ENCODE measurements around the gene PTGER2. TPM values are rescaled to one million over a fixed set of nuclear protein-coding genes. Genes with fewer than 3 reads are reported as not detected.

Gene PTGER2
- polyA plus RNA-seq, 1 donor (not counting 4 experiments of a cell fraction or from before 2014, with no cell fraction given): 0.28 TPM

DNA sequence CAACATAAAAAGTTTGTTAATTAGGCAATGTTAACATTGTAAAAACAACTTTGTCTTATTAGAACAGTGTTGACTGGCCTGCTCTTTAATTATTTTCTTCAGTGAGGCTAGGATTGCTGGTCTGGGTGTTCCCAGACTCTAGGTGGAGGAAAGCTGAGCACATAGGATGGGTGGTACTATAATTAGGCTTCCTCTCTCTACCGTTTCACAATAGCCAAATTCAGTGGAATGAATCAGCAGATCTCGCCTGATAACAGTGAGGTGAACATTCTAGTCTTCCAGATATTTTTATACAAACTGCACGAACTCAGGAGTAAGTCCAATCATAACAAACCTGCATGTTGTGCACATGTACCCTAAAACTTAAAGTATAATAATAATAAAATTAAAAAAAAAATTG, 34.7 kb upstream of the PTGER2 start:
- Histone ChIP-seq H2AFZ (ENCODE audit: control insufficient read depth, low read length) (no peak overlapping the region), H3K36me3 (ENCODE audit: control insufficient read depth in 2 of 2, extremely low read depth in 1 of 2, insufficient read depth in 2 of 2, low read length in 2 of 2) (no peaks in the 10 kb centered on the region), H3K79me2 (ENCODE audit: control insufficient read depth, insufficient read depth, low read length) (no peaks in the 10 kb centered on the region), H3K27me3 (ENCODE audit: control insufficient read depth, extremely low read depth, insufficient read depth, low read length) (no peaks in the 10 kb centered on the region), H3K27ac (ENCODE audit: control insufficient read depth, insufficient read depth, low read length) (no peak overlapping the region), H4K20me1 (ENCODE audit: control insufficient read depth, extremely low read depth, insufficient read depth, low read length) (no peaks in the 10 kb centered on the region), H3K4me1 (ENCODE audit: control insufficient read depth, extremely low read depth, insufficient read depth, low read length) (peaks cover 12% of the 10 kb centered on the region), H3K9me1 (ENCODE audit: control insufficient read depth, extremely low read depth, insufficient read depth, low read length) (no peaks in the 10 kb centered on the region), H3K9ac (ENCODE audit: control insufficient read depth, extremely low read depth, insufficient read depth, low read length) (no peak overlapping the region), H3K9me3 (ENCODE audit: control insufficient read depth, low read depth, low read length) (no peaks in the 10 kb centered on the region), H3K4me3 (ENCODE audit: control insufficient read depth in 2 of 3, extremely low read depth in 1 of 3, insufficient read depth in 2 of 3, low read depth in 1 of 3, low read length in 3 of 3) (no peak overlapping the region), H3K4me2 (ENCODE audit: control insufficient read depth, extremely low read depth, insufficient read depth, low read depth, low read length) (peak overlapping the region; percentile 36)
- FAIRE-seq (peak; percentile 71), DNase-seq (ENCODE audit: low read depth, low spot score) (peak; percentile 2)
- dilution Hi-C loops (cut with MboI; ENCODE audit: extremely low pct_ligation_motif_present, low sequenced_read_pairs): no loop called here
- TF ChIP-seq CTCF (optimal IDR thresholded peaks at IDR 0.05 in 1 of 3, IDR thresholded peaks at IDR 0.05 in 1 of 3, conservative IDR thresholded peaks at IDR 0.05 in 1 of 3; ENCODE audit: extremely low read depth in 1 of 3, insufficient read depth in 2 of 3, low read length in 3 of 3) (no peak), EZH2 (IDR thresholded peaks at IDR 0.05; ENCODE audit: low read length) (no peak)

DNA sequence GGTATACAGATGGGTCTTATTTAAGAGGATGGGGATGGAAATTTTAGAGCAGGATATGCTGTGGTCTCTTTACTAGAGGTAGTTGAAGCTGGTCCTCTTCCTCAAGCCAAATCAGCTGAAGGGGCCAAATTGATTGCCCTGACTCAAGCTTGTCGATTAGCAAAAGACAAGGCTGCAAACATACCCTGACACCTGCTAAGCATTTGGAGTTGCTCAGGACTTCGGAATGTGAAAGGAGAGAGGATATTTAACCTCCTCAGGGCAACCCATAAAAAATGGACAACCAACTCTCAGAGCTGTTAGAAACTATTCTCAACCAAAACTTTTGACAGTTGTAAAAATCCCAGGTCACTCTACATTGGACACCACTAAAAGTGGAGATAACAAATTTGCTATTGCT, 31.0 kb upstream of the PTGER2 start:
- DNase-seq (ENCODE audit: low read depth, low spot score) (no peak), FAIRE-seq (peak; percentile 17)
- H3K27ac ChIP-seq (ENCODE audit: control insufficient read depth, insufficient read depth, low read length): no peak overlapping the region
- H3K4me1 ChIP-seq (ENCODE audit: control insufficient read depth, extremely low read depth, insufficient read depth, low read length): peaks cover 6% of the 10 kb centered on the region
- no peaks in the 10 kb centered on the region for H3K9me1 ChIP-seq (ENCODE audit: control insufficient read depth, extremely low read depth, insufficient read depth, low read length)
- H3K36me3 ChIP-seq (ENCODE audit: control insufficient read depth in 2 of 2, extremely low read depth in 1 of 2, insufficient read depth in 2 of 2, low read length in 2 of 2): no peaks in the 10 kb centered on the region
- H3K9me3 ChIP-seq (ENCODE audit: control insufficient read depth, low read depth, low read length): no peaks in the 10 kb centered on the region
- dilution Hi-C loops (cut with MboI; ENCODE audit: extremely low pct_ligation_motif_present, low sequenced_read_pairs): no loop called here
- H3K9ac ChIP-seq (ENCODE audit: control insufficient read depth, extremely low read depth, insufficient read depth, low read length): no peak overlapping the region
- no peak overlapping the region for H2AFZ ChIP-seq (ENCODE audit: control insufficient read depth, low read length)
- no peaks in the 10 kb centered on the region for H3K79me2 ChIP-seq (ENCODE audit: control insufficient read depth, insufficient read depth, low read length)
- H3K4me3 ChIP-seq (ENCODE audit: control insufficient read depth in 2 of 3, extremely low read depth in 1 of 3, insufficient read depth in 2 of 3, low read depth in 1 of 3, low read length in 3 of 3): no peak overlapping the region
- peaks cover 2% of the 10 kb centered on the region for H3K27me3 ChIP-seq (ENCODE audit: control insufficient read depth, extremely low read depth, insufficient read depth, low read length)
- no peak overlapping the region for H3K4me2 ChIP-seq (ENCODE audit: control insufficient read depth, extremely low read depth, insufficient read depth, low read depth, low read length)
- no peaks in the 10 kb centered on the region for H4K20me1 ChIP-seq (ENCODE audit: control insufficient read depth, extremely low read depth, insufficient read depth, low read length)
- TF ChIP-seq CTCF (optimal IDR thresholded peaks at IDR 0.05 in 1 of 3, IDR thresholded peaks at IDR 0.05 in 1 of 3, conservative IDR thresholded peaks at IDR 0.05 in 1 of 3; ENCODE audit: extremely low read depth in 1 of 3, insufficient read depth in 2 of 3, low read length in 3 of 3): no peak
- TF ChIP-seq EZH2 (IDR thresholded peaks at IDR 0.05; ENCODE audit: low read length): no peak

Measured in keratinocyte (primary cell).